Measurements from ENCODE around the gene NRCAM. TPM values are rescaled to one million over a fixed set of nuclear protein-coding genes. Genes with fewer than 3 reads are reported as not detected.

The NRCAM gene
- total RNA-seq, 1 experiment from 2014 or later = 45.7 TPM

GRCh38 chr7:108296911-108297310, 159.3 kb downstream of the NRCAM start:
- BruUV-seq (replicated peaks) = no TSS peak
- no peak overlapping the region for H3K4me3 ChIP-seq (ENCODE audit: low read depth, low read length, poor library complexity, severe bottlenecking)
- TF ChIP-seq EZH2 (IDR thresholded peaks at IDR 0.05; ENCODE audit: borderline replicate concordance, low read depth, low read length, poor library complexity, severe bottlenecking) = no peak
- no peak for TF ChIP-seq CTCF (conservative IDR thresholded peaks at IDR 0.05; ENCODE audit: low read depth, low read length)
- peak overlapping the region; percentile 40 for H3K27ac ChIP-seq (ENCODE audit: low read depth, low read length, poor library complexity, severe bottlenecking)
- H3K27me3 ChIP-seq (replicated peaks; ENCODE audit: insufficient read depth, low read depth, low read length, poor library complexity) = no peaks in the 10 kb centered on the region
- no peak for DNase-seq (ENCODE audit: low spot score)
- H3K4me1 ChIP-seq (ENCODE audit: insufficient read depth, low read length, poor library complexity, severe bottlenecking) = peaks cover 64% of the 10 kb centered on the region
- intact Hi-C loops (cut with micrococcal nuclease; ENCODE audit: unreplicated experiment) = no loop called here
- H3K9me3 ChIP-seq (ENCODE audit: low read depth, low read length, poor library complexity, severe bottlenecking) = no peaks in the 10 kb centered on the region
- CTCF ChIA-PET = no interaction called here
- no peaks in the 10 kb centered on the region for H3K36me3 ChIP-seq (ENCODE audit: insufficient read depth, low read length, poor library complexity, severe bottlenecking)
- POLR2A ChIA-PET (ENCODE audit: low non-redundant PET) = no interaction called here

- CTCF ChIA-PET = no interaction called here
- Histone ChIP-seq H3K36me3 (ENCODE audit: insufficient read depth, low read length, poor library complexity, severe bottlenecking) (no peaks in the 10 kb centered on the region), H3K4me3 (ENCODE audit: low read depth, low read length, poor library complexity, severe bottlenecking) (no peak overlapping the region), H3K9me3 (ENCODE audit: low read depth, low read length, poor library complexity, severe bottlenecking) (no peaks in the 10 kb centered on the region), H3K4me1 (ENCODE audit: insufficient read depth, low read length, poor library complexity, severe bottlenecking) (peaks cover 86% of the 10 kb centered on the region), H3K27ac (ENCODE audit: low read depth, low read length, poor library complexity, severe bottlenecking) (peak overlapping the region; percentile 86), H3K27me3 (replicated peaks; ENCODE audit: insufficient read depth, low read depth, low read length, poor library complexity) (no peaks in the 10 kb centered on the region)
- intact Hi-C loops (cut with micrococcal nuclease; ENCODE audit: unreplicated experiment) = loop anchor here (2.0 to 5.0 kb wide), 2 partner anchors 112 to 126 kb away; no protein-coding TSS in a partner anchor
- TF ChIP-seq CTCF (conservative IDR thresholded peaks at IDR 0.05; ENCODE audit: low read depth, low read length) = no peak
- no peak for TF ChIP-seq EZH2 (IDR thresholded peaks at IDR 0.05; ENCODE audit: borderline replicate concordance, low read depth, low read length, poor library complexity, severe bottlenecking)
- no TSS peak for BruUV-seq (replicated peaks)
- peak; percentile 97 for DNase-seq (ENCODE audit: low spot score)
- POLR2A ChIA-PET (ENCODE audit: low non-redundant PET) = interaction anchor here (0.8 kb wide), 1 partner anchor 13 kb away, joined by 3 read pairs; no protein-coding TSS in a partner anchor
Measured at GRCh38 chr7:108294595-108294994, 161.6 kb downstream of the NRCAM start.

GRCh38 chr7:108293149-108293612, 163.1 kb downstream of the NRCAM start:
- H3K9me3 ChIP-seq (ENCODE audit: low read depth, low read length, poor library complexity, severe bottlenecking) = no peaks in the 10 kb centered on the region
- H3K4me3 ChIP-seq (ENCODE audit: low read depth, low read length, poor library complexity, severe bottlenecking) = no peak overlapping the region
- BruUV-seq (replicated peaks) = no TSS peak
- DNase-seq (ENCODE audit: low spot score) = peak; percentile 69
- intact Hi-C loops (cut with micrococcal nuclease; ENCODE audit: unreplicated experiment) = loop anchor here (5.0 kb wide), 1 partner anchor 111 kb away; no protein-coding TSS in a partner anchor
- no peak for TF ChIP-seq EZH2 (IDR thresholded peaks at IDR 0.05; ENCODE audit: borderline replicate concordance, low read depth, low read length, poor library complexity, severe bottlenecking)
- ChIA-PET CTCF (no interaction called here), POLR2A (ENCODE audit: low non-redundant PET) (no interaction called here)
- no peaks in the 10 kb centered on the region for H3K36me3 ChIP-seq (ENCODE audit: insufficient read depth, low read length, poor library complexity, severe bottlenecking)
- peak overlapping the region; percentile 86 for H3K27ac ChIP-seq (ENCODE audit: low read depth, low read length, poor library complexity, severe bottlenecking)
- no peaks in the 10 kb centered on the region for H3K27me3 ChIP-seq (replicated peaks; ENCODE audit: insufficient read depth, low read depth, low read length, poor library complexity)
- H3K4me1 ChIP-seq (ENCODE audit: insufficient read depth, low read length, poor library complexity, severe bottlenecking) = peaks cover 87% of the 10 kb centered on the region

GRCh38 chr7:108292541-108292940, 163.7 kb downstream of the NRCAM start:
- intact Hi-C loops (cut with micrococcal nuclease; ENCODE audit: unreplicated experiment) = loop anchor here (5.0 kb wide), 1 partner anchor 110 kb away; no protein-coding TSS in a partner anchor
- H3K4me1 ChIP-seq (ENCODE audit: insufficient read depth, low read length, poor library complexity, severe bottlenecking) = peaks cover 85% of the 10 kb centered on the region
- no peak for DNase-seq (ENCODE audit: low spot score)
- TF ChIP-seq CTCF (conservative IDR thresholded peaks at IDR 0.05; ENCODE audit: low read depth, low read length) = no peak
- TF ChIP-seq EZH2 (IDR thresholded peaks at IDR 0.05; ENCODE audit: borderline replicate concordance, low read depth, low read length, poor library complexity, severe bottlenecking) = no peak
- BruUV-seq (replicated peaks) = no TSS peak
- no peaks in the 10 kb centered on the region for H3K27me3 ChIP-seq (replicated peaks; ENCODE audit: insufficient read depth, low read depth, low read length, poor library complexity)
- ChIA-PET CTCF (no interaction called here), POLR2A (ENCODE audit: low non-redundant PET) (interaction anchor here (0.7 kb wide), 1 partner anchor 26 kb away, joined by 3 read pairs; no protein-coding TSS in a partner anchor)
- no peak overlapping the region for H3K4me3 ChIP-seq (ENCODE audit: low read depth, low read length, poor library complexity, severe bottlenecking)
- no peaks in the 10 kb centered on the region for H3K36me3 ChIP-seq (ENCODE audit: insufficient read depth, low read length, poor library complexity, severe bottlenecking)
- peak overlapping the region; percentile 86 for H3K27ac ChIP-seq (ENCODE audit: low read depth, low read length, poor library complexity, severe bottlenecking)
- no peaks in the 10 kb centered on the region for H3K9me3 ChIP-seq (ENCODE audit: low read depth, low read length, poor library complexity, severe bottlenecking)

Data from A673 (cell line).